Astrocyte (in vitro differentiated cells and primary cell): ENCODE data around the gene YIPF7. TPM values are rescaled to one million over a fixed set of nuclear protein-coding genes. Genes with fewer than 3 reads are reported as not detected.
A peak's percentile ranks its signal among the peaks of the same experiment; 100 is the strongest.

Experiments used
- DNase-seq: peaks from one replicate; pipeline ENCODE4 v3.0.0-alpha.2; 2010; ENCODE audit warnings: low read depth
- FAIRE-seq: peaks from 2 replicates; lab custom pipeline; 2011; peaks lifted over from hg19 to GRCh38; lab: Jason Lieb, UNC
- H2AFZ ChIP-seq: 2 replicates; pipeline ENCODE4 v1.6.0; 2012; ENCODE audit warnings: low read depth, low read length, inconsistent platforms
- H3K27ac ChIP-seq: 2 replicates; pipeline ENCODE4 v1.5.1; 2011; ENCODE audit warnings: low read depth, low read length, inconsistent platforms
- H3K27me3 ChIP-seq: 2 replicates; pipeline ENCODE4 v1.6.0; 2011; ENCODE audit warnings: low read length, inconsistent platforms; ENCODE audit not compliant: insufficient read depth
- H3K36me3 ChIP-seq: 2 replicates; pipeline ENCODE4 v1.5.1; 2011; ENCODE audit warnings: low read length, inconsistent platforms; ENCODE audit not compliant: insufficient read depth
- H3K4me1 ChIP-seq: 2 replicates; pipeline ENCODE4 v1.5.1; 2011; ENCODE audit warnings: low read length, inconsistent platforms; ENCODE audit not compliant: insufficient read depth
- H3K4me2 ChIP-seq: 2 replicates; pipeline ENCODE4 v1.6.0; 2012; ENCODE audit warnings: low read length, inconsistent platforms
- H3K4me3 ChIP-seq: 2 replicates; pipeline ENCODE4 v1.5.1; 2011; ENCODE audit warnings: low read depth, mild to moderate bottlenecking, low read length, inconsistent platforms; ENCODE audit not compliant: insufficient read depth
- H3K79me2 ChIP-seq: 2 replicates; pipeline ENCODE4 v1.6.0; 2012; ENCODE audit warnings: mild to moderate bottlenecking, low read length, inconsistent platforms; ENCODE audit not compliant: insufficient read depth
- H3K9ac ChIP-seq: 2 replicates; pipeline ENCODE4 v1.6.0; 2012; ENCODE audit warnings: mild to moderate bottlenecking, low read length, inconsistent platforms
- H3K9me3 ChIP-seq: 2 replicates; pipeline ENCODE4 v1.5.1; 2012; ENCODE audit warnings: low read depth, mild to moderate bottlenecking, low read length, inconsistent platforms; ENCODE audit not compliant: insufficient read depth
- H4K20me1 ChIP-seq: 2 replicates; pipeline ENCODE4 v1.6.0; 2012; ENCODE audit warnings: low read length, inconsistent platforms; ENCODE audit not compliant: insufficient read depth
- H3K27ac Mint-ChIP-seq: one replicate; pipeline ENCODE4 v1.8.0; 2021; ENCODE audit warnings: mild to moderate bottlenecking, mixed read lengths; ENCODE audit not compliant: unreplicated experiment
- H3K27me3 Mint-ChIP-seq: one replicate; pipeline ENCODE4 v1.8.0; 2021; ENCODE audit warnings: low read depth, mixed read lengths; ENCODE audit not compliant: unreplicated experiment
- H3K36me3 Mint-ChIP-seq: one replicate; pipeline ENCODE4 v1.8.0; 2021; ENCODE audit warnings: low read depth, mixed read lengths; ENCODE audit not compliant: unreplicated experiment
- H3K4me1 Mint-ChIP-seq: one replicate; pipeline ENCODE4 v1.8.0; 2021; ENCODE audit warnings: low read depth, mixed read lengths; ENCODE audit not compliant: unreplicated experiment
- H3K4me3 Mint-ChIP-seq: one replicate; pipeline ENCODE4 v1.8.0; 2021; ENCODE audit warnings: mild to moderate bottlenecking, moderate library complexity, mixed read lengths; ENCODE audit not compliant: unreplicated experiment
- H3K9me3 Mint-ChIP-seq: one replicate; pipeline ENCODE4 v1.8.0; 2021; ENCODE audit warnings: mild to moderate bottlenecking, mixed read lengths; ENCODE audit not compliant: unreplicated experiment
- CTCF ChIP-seq: IDR thresholded peaks from 2 replicates; pipeline ENCODE4 v1.5.1; 2011; ENCODE audit warnings: low read depth, mild to moderate bottlenecking, inconsistent platforms, low read length, moderate library complexity; ENCODE audit not compliant: insufficient read depth
- EZH2 ChIP-seq: IDR thresholded peaks from 2 replicates; pipeline ENCODE4 v1.6.1; 2012; ENCODE audit warnings: mild to moderate bottlenecking, low read length, inconsistent platforms; ENCODE audit not compliant: insufficient read depth
- total RNA-seq: library from RNA; stranded (reverse); gene quantifications from 2 replicates; pipeline ENCODE4 v1.2.1, GENCODE V29; 2021

YIPF7 gene
- total RNA-seq, 1 donor from 2014 or later, result 0.30 TPM

- no peaks in the 10 kb centered on the region for H3K4me1 Mint-ChIP-seq
- H3K9ac ChIP-seq, result no peak overlapping the region
- no peak overlapping the region for H3K4me3 Mint-ChIP-seq
- no peaks in the 10 kb centered on the region for H4K20me1 ChIP-seq
- no peak overlapping the region for H2AFZ ChIP-seq
- no peaks in the 10 kb centered on the region for H3K27me3 Mint-ChIP-seq
- H3K36me3 ChIP-seq, result no peaks in the 10 kb centered on the region
- no peaks in the 10 kb centered on the region for H3K4me1 ChIP-seq
- H3K27ac ChIP-seq, result no peak overlapping the region
- no peaks in the 10 kb centered on the region for H3K27me3 ChIP-seq
- H3K4me3 ChIP-seq, result no peak overlapping the region
- no peak overlapping the region for H3K27ac Mint-ChIP-seq
- TF ChIP-seq CTCF (no peak), EZH2 (no peak)
- DNase-seq (no peak), FAIRE-seq (no peak)
- no peaks in the 10 kb centered on the region for H3K9me3 ChIP-seq
- H3K79me2 ChIP-seq, result no peaks in the 10 kb centered on the region
- no peak overlapping the region for H3K4me2 ChIP-seq
- no peaks in the 10 kb centered on the region for H3K36me3 Mint-ChIP-seq
- no peaks in the 10 kb centered on the region for H3K9me3 Mint-ChIP-seq
These were observed 18.7 kb downstream of the YIPF7 start for GRCh38 chr4:44632733-44633132.

GRCh38 chr4:44632089-44632488 lies 19.3 kb downstream of the YIPF7 start:
- H2AFZ ChIP-seq, result no peak overlapping the region
- DNase-seq (no peak), FAIRE-seq (no peak)
- no peaks in the 10 kb centered on the region for H3K4me1 ChIP-seq
- no peak overlapping the region for H3K27ac ChIP-seq
- no peak overlapping the region for H3K4me2 ChIP-seq
- Mint-ChIP-seq H3K4me3 (no peak overlapping the region), H3K27ac (no peak overlapping the region), H3K4me1 (no peaks in the 10 kb centered on the region), H3K27me3 (no peaks in the 10 kb centered on the region), H3K9me3 (no peaks in the 10 kb centered on the region), H3K36me3 (no peaks in the 10 kb centered on the region)
- no peaks in the 10 kb centered on the region for H4K20me1 ChIP-seq
- H3K27me3 ChIP-seq, result no peaks in the 10 kb centered on the region
- H3K9ac ChIP-seq, result no peak overlapping the region
- no peaks in the 10 kb centered on the region for H3K79me2 ChIP-seq
- H3K4me3 ChIP-seq, result no peak overlapping the region
- no peaks in the 10 kb centered on the region for H3K36me3 ChIP-seq
- H3K9me3 ChIP-seq, result no peaks in the 10 kb centered on the region
- no peak for TF ChIP-seq EZH2
- peak; percentile 8 for TF ChIP-seq CTCF

GRCh38 chr4:44629280-44629866 lies 22.1 kb downstream of the YIPF7 start:
- Histone ChIP-seq H2AFZ (no peak overlapping the region), H3K4me1 (no peaks in the 10 kb centered on the region), H3K9me3 (no peaks in the 10 kb centered on the region), H3K9ac (no peak overlapping the region), H3K79me2 (no peaks in the 10 kb centered on the region), H3K4me2 (no peak overlapping the region), H3K27me3 (no peaks in the 10 kb centered on the region), H3K4me3 (no peak overlapping the region), H3K27ac (no peak overlapping the region), H3K36me3 (no peaks in the 10 kb centered on the region), H4K20me1 (no peaks in the 10 kb centered on the region)
- TF ChIP-seq CTCF (peak; percentile 68), EZH2 (no peak)
- Mint-ChIP-seq H3K36me3 (no peaks in the 10 kb centered on the region), H3K4me1 (no peaks in the 10 kb centered on the region), H3K9me3 (no peaks in the 10 kb centered on the region), H3K4me3 (no peak overlapping the region), H3K27me3 (no peaks in the 10 kb centered on the region), H3K27ac (no peak overlapping the region)
- no peak for FAIRE-seq
- peak; percentile 23 for DNase-seq
